ENCODE results near the gene SRSF3. TPM values are rescaled to one million over a fixed set of nuclear protein-coding genes. Genes with fewer than 3 reads are reported as not detected.
A peak's percentile ranks its signal among the peaks of the same experiment; 100 is the strongest.

Gene SRSF3
- total and polyA plus RNA-seq, 9 of the 15 experiments (the other 6 are each of a cell fraction or from before 2014, with no cell fraction given): 337 to 1,200 (median 518) TPM

- TF ChIP-seq E2F3 (CRISPR knock-in tag; IDR thresholded peaks at IDR 0.05) (peak; percentile 38; the same call in 1 of the 2 replicates), NCOA2 (IDR thresholded peaks at IDR 0.05; ENCODE audit: partially characterized antibody in 2 of 2) (no peak), ZNF449 (CRISPR knock-in tag; IDR thresholded peaks at IDR 0.05) (no peak), PCBP2 (IDR thresholded peaks at IDR 0.05; ENCODE audit: low read depth, low read length, poor library complexity, severe bottlenecking) (no peak), MYC (IDR thresholded peaks at IDR 0.05; ENCODE audit: low read depth, low read length) (peak; percentile 39; the same call in 1 of the 2 replicates), MYC (CRISPR knock-in tag; IDR thresholded peaks at IDR 0.05; ENCODE audit: borderline replicate concordance, low read depth) (peak; percentile 29; the same call in 1 of the 2 replicates), ATF4 (CRISPR knock-in tag; IDR thresholded peaks at IDR 0.05) (0 out of 2 replicates have a peak, but pooled peaks have one; percentile 4), ZNF717 (CRISPR knock-in tag; IDR thresholded peaks at IDR 0.05) (no peak), FOXM1 (IDR thresholded peaks at IDR 0.05; ENCODE audit: low read depth) (no peak), FOXM1 (CRISPR knock-in tag; IDR thresholded peaks at IDR 0.05; ENCODE audit: low read depth) (no peak), POLR2H (tag; IDR thresholded peaks at IDR 0.05; ENCODE audit: low read depth) (peak; percentile 88), ILK (tag; IDR thresholded peaks at IDR 0.05; ENCODE audit: borderline replicate concordance, low read depth) (no peak), ZNF282 (CRISPR knock-in tag; IDR thresholded peaks at IDR 0.05) (no peak), ZNF253 (CRISPR knock-in tag; conservative IDR thresholded peaks at IDR 0.05) (no peak), ZNF444 (CRISPR knock-in tag; IDR thresholded peaks at IDR 0.05) (no peak), JUNB (CRISPR knock-in tag; conservative IDR thresholded peaks at IDR 0.05) (no peak)
Measured at GRCh38 chr6:36546920-36547645, 47.1 kb upstream of the SRSF3 start, which contains the start of gene STK38 (continued).
